Stimulated activated CD4-positive, alpha-beta T cell treated with anti-CD3 and anti-CD28 coated beads, TNF-alpha, amount 100 ng/mL, for 1 hour (primary cell): Measurements from ENCODE around the gene MTX1.
A peak's percentile ranks its signal among the peaks of the same experiment; 100 is the strongest.
"Not testable (repeated sequence)": the region's sequence is repeated elsewhere in the genome, so short reads cannot be mapped to it uniquely, and the experiment has no call there.

Experiments
- DNase-seq, 3 donors: peaks; one replicate each; pipeline ENCODE4 v3.0.0-alpha.2; 2020; ENCODE audit warnings: low read depth in 3 of 3, low spot score in 1 of 3

MTX1 gene

GRCh38 chr1:155208541-155209311 lies at the start of gene MTX1:
Gene MTX1, plus strand, starts transcription at chr1:155208695. Its CDS starts 110 bp downstream, at chr1:155208805.
- peak; percentile 75 to 82 (median 76) for DNase-seq

- no peak for DNase-seq
Measured at GRCh38 chr1:155158991-155159390, 49.5 kb upstream of the MTX1 start.

GRCh38 chr1:155160128-155160527 lies 48.4 kb upstream of the MTX1 start:
- no peak for DNase-seq

- not testable (repeated sequence) for DNase-seq
Measured at GRCh38 chr1:155162631-155163030, 45.9 kb upstream of the MTX1 start.

GRCh38 chr1:155163785-155164184 lies 44.7 kb upstream of the MTX1 start:
- DNase-seq = not testable (repeated sequence)

GRCh38 chr1:155164625-155165024 lies 43.9 kb upstream of the MTX1 start:
- DNase-seq = not testable (repeated sequence)

GRCh38 chr1:155166051-155166470 lies 42.4 kb upstream of the MTX1 start:
- no peak for DNase-seq

- no peak for DNase-seq
Measured at GRCh38 chr1:155166471-155167165, 41.9 kb upstream of the MTX1 start.

- peak; percentile 72 to 75 (median 74) for DNase-seq
Measured at GRCh38 chr1:155167166-155168104, 41.1 kb upstream of the MTX1 start.

- not testable (repeated sequence) for DNase-seq
Measured at GRCh38 chr1:155168105-155168445, 40.4 kb upstream of the MTX1 start.

- no peak for DNase-seq
Measured at GRCh38 chr1:155168456-155169210, 39.9 kb upstream of the MTX1 start.

- no peak for DNase-seq
Measured at GRCh38 chr1:155169541-155169940, 39.0 kb upstream of the MTX1 start.

GRCh38 chr1:155170101-155170785 lies 38.3 kb upstream of the MTX1 start:
- DNase-seq = no peak

- no peak for DNase-seq
Measured at GRCh38 chr1:155170806-155171205, 37.7 kb upstream of the MTX1 start.

- no peak for DNase-seq
Measured at GRCh38 chr1:155171836-155172731, 36.4 kb upstream of the MTX1 start.

GRCh38 chr1:155172732-155173477 lies 35.6 kb upstream of the MTX1 start, which contains the start of gene KRTCAP2:
Gene KRTCAP2, minus strand, starts transcription at chr1:155173304. Its CDS starts 80 bp downstream, at chr1:155173224.
- peak; percentile 84 to 89 (median 88) for DNase-seq

- peak in 1 of 3 donors; percentile 55 for DNase-seq
Measured at GRCh38 chr1:155173478-155174323, 34.8 kb upstream of the MTX1 start, which contains the start of gene TRIM46. Gene TRIM46, plus strand, starts transcription at chr1:155173849. Its CDS starts 118 bp downstream, at chr1:155173967.
